Stomach (tissue), 9 donors: ENCODE data around the gene SEMA3F. TPM values are rescaled to one million over a fixed set of nuclear protein-coding genes. Genes with fewer than 3 reads are reported as not detected.

Source experiments
- DNase-seq, 2 donors: peaks; one replicate each; pipeline versions ENCODE4 v3.0.0 to v3.0.0-alpha.2; 2013 to 2019
- H3K27ac ChIP-seq, 5 donors: fragments of 200-600 bp in 4 of 5; sonication (generic) in 4 of 5; one replicate each; pipeline ENCODE4 v1.5.1; 2013 to 2019; ENCODE audit warnings: mild to moderate bottlenecking in 1 of 5, moderate library complexity in 1 of 5
- H3K27me3 ChIP-seq, 3 donors: fragments of 200-600 bp; sonication (generic); one replicate each; pipeline ENCODE4 v1.5.1; 2017 to 2019; ENCODE audit warnings: mixed run types in 1 of 3
- H3K36me3 ChIP-seq, 4 donors: fragments of 200-600 bp; sonication (generic); 1 replicate in 3 of 4; 2 replicates in 1 of 4; pipeline ENCODE4 v1.5.1; 2016 to 2019
- H3K4me1 ChIP-seq, 4 donors: fragments of 200-600 bp; sonication (generic); one replicate each; pipeline ENCODE4 v1.5.1; 2016 to 2019
- H3K4me3 ChIP-seq, 4 donors: fragments of 200-600 bp; sonication (generic) in 3 of 4; one replicate each; pipeline ENCODE4 v1.5.1; 2016 to 2019; ENCODE audit warnings: mild to moderate bottlenecking in 1 of 4
- H3K9me3 ChIP-seq, 4 donors: fragments of 200-600 bp; sonication (generic); one replicate each; pipeline ENCODE4 v1.5.1; 2016 to 2019
- CTCF ChIP-seq, 7 experiments: fragments of 450-650 bp in 4 of 7; fragments of 200-600 bp in 3 of 7; sonication (generic) in 3 of 7; IDR thresholded peaks; one replicate each; pipeline ENCODE4 v1.5.1; 2016 to 2019; ENCODE audit warnings: antibody characterized with exemption in 7 of 7, control low read depth in 2 of 7, mild to moderate bottlenecking in 1 of 7
- EP300 ChIP-seq: sonication (generic); formaldehyde crosslinking; IDR thresholded peaks from one replicate; pipeline ENCODE4 v1.6.1; 2017; ENCODE audit warnings: antibody characterized with exemption
- POLR2A ChIP-seq, 4 donors: fragments of 450-650 bp; IDR thresholded peaks; one replicate each; pipeline ENCODE4 v1.6.1; 2016; ENCODE audit warnings: antibody characterized with exemption in 4 of 4, control low read depth in 2 of 4, mild to moderate bottlenecking in 1 of 4, moderate library complexity in 1 of 4
- POLR2AphosphoS5 ChIP-seq, 3 donors: sonication (generic); formaldehyde crosslinking; IDR thresholded peaks; one replicate each; pipeline ENCODE4 v1.6.1; 2016; ENCODE audit warnings: antibody characterized with exemption in 3 of 3
- WGBS, 5 donors: extraction: QIAGEN DNeasy Blood & Tissue Kit in 3 of 5; methylation state at CpG; one replicate each; pipeline versions ENCODE4 v1.1.5 to v1.1.7; 2013 to 2018; 5-methylcytosine and 5-hydroxymethylcytosine counted together
- intact Hi-C: fragments of 100-400 bp; cut with DNase I; formaldehyde crosslinking; loops from one replicate; pipeline ENCODE4 v1.15.1; 2023; ENCODE audit warnings: low total_unique reads
- polyA plus RNA-seq, 3 donors: library from polyadenylated mRNA; stranded (reverse); fragments of 200-250 nt; gene quantifications; one replicate each; pipeline ENCODE4 v1.2.3, GENCODE V29; 2013
- total RNA-seq, 5 donors: library from RNA; depleted of rRNA; stranded (reverse); fragments of >200 nt; gene quantifications; one replicate each; pipeline versions ENCODE4 v1.1.0 to v1.2.3, GENCODE V29; 2014 to 2016
- donor health status: healthy with polysubstance abuse.
- donor health status: Bipolar disorder and iron deficiency.
- donor health status: healthy.

SEMA3F gene
- total and polyA plus RNA-seq, 8 donors, result 8.9 to 34.5 (median 22.9) TPM

GRCh38 chr3:50162034-50162883, 7.1 kb downstream of the SEMA3F start:
- peaks cover 99 to 100% (median 100%) of the 10 kb centered on the region in 4 donors for H3K4me1 ChIP-seq
- peak overlapping the region; percentile 75 to 90 (median 85) for H3K27ac ChIP-seq
- H3K4me3 ChIP-seq, result no peak overlapping the region
- H3K9me3 ChIP-seq, result no peaks in the 10 kb centered on the region
- peaks cover 0 to 2% (median 0%) of the 10 kb centered on the region in 3 donors for H3K27me3 ChIP-seq
- 33 to 54% (median 41%) methylated on average over 4 to 5 of the region's 5 CpGs for WGBS, 5 donors
- intact Hi-C loops, result no loop called here
- H3K36me3 ChIP-seq, result no peaks in the 10 kb centered on the region
- DNase-seq, result no peak
- TF ChIP-seq EP300 (no peak), CTCF (IDR thresholded peaks at IDR 0.05) (no peak), POLR2AphosphoS5 (IDR thresholded peaks at IDR 0.05) (no peak), POLR2A (IDR thresholded peaks at IDR 0.05) (no peak)

GRCh38 chr3:50163572-50164455, 8.7 kb downstream of the SEMA3F start:
- H3K4me1 ChIP-seq, result peaks cover 99 to 100% (median 100%) of the 10 kb centered on the region in 4 donors
- no peaks in the 10 kb centered on the region for H3K36me3 ChIP-seq
- peak; percentile 86 to 92 for DNase-seq
- intact Hi-C loops, result no loop called here
- no peaks in the 10 kb centered on the region for H3K9me3 ChIP-seq
- WGBS, 5 donors, result 19 to 43% (median 31%) methylated on average over 7 to 8 of the region's 8 CpGs
- no peaks in the 10 kb centered on the region for H3K27me3 ChIP-seq
- no peak for TF ChIP-seq CTCF (IDR thresholded peaks at IDR 0.05)
- peak in 2 of 3 donors; percentile 30 to 64 for TF ChIP-seq POLR2AphosphoS5 (IDR thresholded peaks at IDR 0.05)
- TF ChIP-seq EP300, result no peak
- no peak for TF ChIP-seq POLR2A (IDR thresholded peaks at IDR 0.05)
- peak overlapping the region; percentile 75 to 90 (median 85) for H3K27ac ChIP-seq
- H3K4me3 ChIP-seq, result peak overlapping the region in 1 of 4 donors; percentile 18

- H3K4me1 ChIP-seq, result peaks cover 100% of the 10 kb centered on the region in 4 donors
- H3K36me3 ChIP-seq, result no peaks in the 10 kb centered on the region
- H3K9me3 ChIP-seq, result no peaks in the 10 kb centered on the region
- H3K4me3 ChIP-seq, result peak overlapping the region in 1 of 4 donors; percentile 18
- no peaks in the 10 kb centered on the region for H3K27me3 ChIP-seq
- intact Hi-C loops, result no loop called here
- TF ChIP-seq CTCF (IDR thresholded peaks at IDR 0.05) (no peak), POLR2AphosphoS5 (IDR thresholded peaks at IDR 0.05) (no peak), EP300 (no peak), POLR2A (IDR thresholded peaks at IDR 0.05) (no peak)
- 20 to 58% (median 36%) methylated on average over 1 of the region's 1 CpG for WGBS, 5 donors
- peak overlapping the region in 4 of 5 donors; percentile 78 to 90 (median 86) for H3K27ac ChIP-seq
- DNase-seq, result no peak
Observed at GRCh38 chr3:50164481-50164880, 9.4 kb downstream of the SEMA3F start.
